Muscle of leg (tissue), 11 donors: ENCODE measurements around the gene ALX4. TPM values are rescaled to one million over a fixed set of nuclear protein-coding genes. Genes with fewer than 3 reads are reported as not detected.

ENCODE experiments used
- DNase-seq: peaks from one replicate; pipeline ENCODE4 v3.0.0; 2013
- H3K27ac ChIP-seq: one replicate; pipeline ENCODE4 v1.5.1; 2013; ENCODE audit warnings: mild to moderate bottlenecking, low read length, control low read depth
- H3K27me3 ChIP-seq: one replicate; pipeline ENCODE4 v1.6.1; 2013; ENCODE audit warnings: low read length; ENCODE audit not compliant: control insufficient read depth, insufficient read depth
- H3K36me3 ChIP-seq: one replicate; pipeline ENCODE4 v1.6.1; 2013; ENCODE audit warnings: low read length; ENCODE audit not compliant: control insufficient read depth, insufficient read depth
- H3K4me1 ChIP-seq: one replicate; pipeline ENCODE4 v1.6.1; 2013; ENCODE audit warnings: low read length; ENCODE audit not compliant: control insufficient read depth, insufficient read depth
- H3K4me3 ChIP-seq: one replicate; pipeline ENCODE4 v1.5.1; 2013; ENCODE audit warnings: low read length, control low read depth
- H3K9me3 ChIP-seq: replicated peaks from 2 replicates; pipeline ENCODE4 v1.6.1; 2013; ENCODE audit warnings: low read depth, low read length; ENCODE audit not compliant: control insufficient read depth
- WGBS: methylation state at CpG from one replicate; pipeline ENCODE4 v1.1.5; 2013; ENCODE audit warnings: missing lambda C conversion rate; ENCODE audit not compliant: insufficient coverage; 5-methylcytosine and 5-hydroxymethylcytosine counted together
- polyA plus RNA-seq, 8 donors: library from polyadenylated mRNA; unstranded; fragments of 120-200 nt; gene quantifications; one replicate each; pipeline versions ENCODE4 v1.2.1 to v1.2.3, GENCODE V29; 2013; ENCODE audit warnings: inconsistent platforms in 1 of 8, low replicate concordance in 1 of 8; ENCODE audit not compliant: insufficient read length in 8 of 8, insufficient read depth in 1 of 8
- total RNA-seq: library from RNA; stranded (reverse); fragments of 120-200 nt; gene quantifications from one replicate; pipeline ENCODE4 v1.2.4, GENCODE V29; 2013

Gene ALX4
- total and polyA plus RNA-seq, 9 donors, result 0.96 to 6.7 (median 3.7) TPM

DNA sequence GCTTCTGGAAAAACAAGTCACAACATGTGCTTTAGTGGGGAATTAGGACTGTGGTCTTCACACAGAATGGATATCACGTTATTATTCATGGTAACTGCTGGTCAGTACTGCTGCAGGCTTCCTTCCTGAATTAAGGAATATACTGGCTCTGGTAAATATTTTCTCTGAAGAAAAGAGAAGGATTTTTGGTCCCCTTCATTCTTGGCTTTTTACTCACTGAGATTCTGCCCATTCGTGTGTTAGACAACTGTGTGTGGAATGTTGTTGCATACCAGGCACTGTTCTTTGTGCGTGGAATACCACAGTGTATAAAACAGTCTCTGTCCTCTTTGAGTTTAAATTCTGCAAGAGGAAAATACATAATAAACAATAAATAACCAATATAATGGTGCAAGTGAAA lies 80.3 kb downstream of the ALX4 start:
- WGBS, result no CpG with 5 or more reads among the region's 3 CpGs
- Histone ChIP-seq H3K4me1 (peaks cover 29% of the 10 kb centered on the region), H3K4me3 (no peak overlapping the region), H3K27me3 (no peaks in the 10 kb centered on the region), H3K27ac (no peak overlapping the region), H3K9me3 (no peaks in the 10 kb centered on the region), H3K36me3 (peaks cover 3% of the 10 kb centered on the region)
- no peak for DNase-seq

DNA sequence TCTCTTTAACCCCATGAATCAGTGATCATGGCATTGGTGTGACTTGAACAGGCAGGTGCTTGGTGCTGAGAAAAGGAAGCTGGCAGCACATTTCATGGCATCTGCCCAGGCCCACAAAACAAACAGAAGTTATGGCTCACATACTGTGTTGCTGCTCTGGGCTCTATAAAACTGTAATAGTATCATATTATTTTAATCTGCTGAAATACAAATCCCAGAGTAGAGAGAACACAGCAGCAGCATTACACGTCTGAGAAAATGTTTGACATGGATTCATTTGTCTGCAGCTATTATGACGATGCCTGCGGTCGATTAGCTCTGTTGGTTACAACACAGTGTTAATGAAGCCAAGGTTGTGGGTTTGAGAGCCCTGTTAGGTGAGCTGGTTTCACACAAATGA lies 80.8 kb downstream of the ALX4 start:
- H3K27me3 ChIP-seq, result no peaks in the 10 kb centered on the region
- DNase-seq, result peak; percentile 45
- 69% methylated on average over 3 of the region's 4 CpGs for WGBS
- peaks cover 3% of the 10 kb centered on the region for H3K36me3 ChIP-seq
- H3K27ac ChIP-seq, result no peak overlapping the region
- no peaks in the 10 kb centered on the region for H3K9me3 ChIP-seq
- H3K4me1 ChIP-seq, result peaks cover 29% of the 10 kb centered on the region
- no peak overlapping the region for H3K4me3 ChIP-seq

DNA sequence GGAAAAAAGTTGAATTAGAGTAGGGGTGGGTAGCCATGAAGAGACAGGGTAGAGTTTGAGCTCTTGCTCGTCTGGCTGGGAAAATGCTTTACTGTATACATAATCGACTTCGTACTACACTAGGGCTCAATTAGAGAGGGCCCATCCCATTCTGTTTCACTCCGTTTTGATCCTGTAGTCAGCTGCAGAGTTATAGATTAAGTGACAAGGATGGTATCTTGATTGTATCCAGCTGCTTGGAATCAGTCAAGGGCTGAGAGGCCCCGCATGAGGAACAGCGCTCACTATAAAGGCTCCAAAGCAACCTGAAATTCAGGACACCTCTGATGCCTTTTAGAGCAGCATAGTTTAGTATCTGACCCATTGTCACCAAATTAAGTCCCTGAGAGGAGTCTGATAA lies 81.6 kb downstream of the ALX4 start:
- 25% methylated on average over 4 of the region's 6 CpGs for WGBS
- no peaks in the 10 kb centered on the region for H3K27me3 ChIP-seq

DNA sequence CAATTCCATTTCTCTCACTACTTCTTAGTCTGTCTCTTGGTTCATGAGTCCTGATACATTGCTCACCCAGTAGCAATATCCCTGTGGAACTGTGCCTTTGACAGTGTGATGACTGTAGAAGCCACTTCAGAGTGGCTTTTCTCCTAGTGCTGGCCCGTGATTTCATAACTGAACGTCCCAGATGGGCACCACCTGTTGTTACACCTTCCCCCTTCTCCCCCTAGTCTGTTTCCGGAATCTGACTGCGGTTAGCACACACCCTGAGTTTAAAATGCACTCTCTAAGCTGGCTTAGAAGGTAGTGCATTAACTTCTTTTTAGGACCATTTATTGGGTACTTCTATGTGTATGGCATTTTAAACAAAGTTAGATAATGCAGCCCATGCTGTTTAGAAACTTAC lies 83.0 kb downstream of the ALX4 start:
- no peaks in the 10 kb centered on the region for H3K9me3 ChIP-seq
- no CpG with 5 or more reads among the region's 4 CpGs for WGBS
- H3K36me3 ChIP-seq, result no peaks in the 10 kb centered on the region
- H3K4me3 ChIP-seq, result no peak overlapping the region
- H3K27ac ChIP-seq, result no peak overlapping the region
- H3K4me1 ChIP-seq, result peaks cover 29% of the 10 kb centered on the region
- no peak for DNase-seq
- H3K27me3 ChIP-seq, result no peaks in the 10 kb centered on the region

More for the DNA sequence above, 81.6 kb downstream of the ALX4 start:
- peaks cover 29% of the 10 kb centered on the region for H3K4me1 ChIP-seq
- H3K4me3 ChIP-seq, result no peak overlapping the region
- no peak overlapping the region for H3K27ac ChIP-seq
- no peak for DNase-seq
- H3K36me3 ChIP-seq, result no peaks in the 10 kb centered on the region
- H3K9me3 ChIP-seq, result no peaks in the 10 kb centered on the region

DNA sequence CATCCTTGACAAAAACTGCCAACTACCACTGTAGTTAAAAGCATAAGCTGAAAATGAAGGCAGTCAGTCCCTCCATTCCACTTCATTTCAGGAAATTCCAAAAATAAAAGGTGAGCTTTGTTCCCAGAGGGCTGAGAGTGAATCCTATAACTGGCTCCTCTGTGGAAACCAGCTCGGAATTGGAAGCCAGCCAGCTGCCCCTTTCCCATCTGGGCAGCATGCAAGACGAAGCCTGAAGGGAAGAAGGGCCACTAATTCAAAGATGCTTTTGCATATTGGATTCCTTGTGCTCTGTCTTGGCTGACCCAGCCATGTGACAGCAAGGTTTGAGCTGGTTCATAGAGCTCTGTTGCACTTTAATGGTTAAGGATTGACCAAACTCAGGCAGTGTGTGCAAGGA lies 83.4 kb downstream of the ALX4 start:
- Histone ChIP-seq H3K4me1 (peaks cover 29% of the 10 kb centered on the region), H3K36me3 (no peaks in the 10 kb centered on the region), H3K4me3 (no peak overlapping the region), H3K9me3 (no peaks in the 10 kb centered on the region), H3K27ac (no peak overlapping the region), H3K27me3 (no peaks in the 10 kb centered on the region)
- no peak for DNase-seq
- WGBS, result 53% methylated on average over 2 of the region's 2 CpGs

DNA sequence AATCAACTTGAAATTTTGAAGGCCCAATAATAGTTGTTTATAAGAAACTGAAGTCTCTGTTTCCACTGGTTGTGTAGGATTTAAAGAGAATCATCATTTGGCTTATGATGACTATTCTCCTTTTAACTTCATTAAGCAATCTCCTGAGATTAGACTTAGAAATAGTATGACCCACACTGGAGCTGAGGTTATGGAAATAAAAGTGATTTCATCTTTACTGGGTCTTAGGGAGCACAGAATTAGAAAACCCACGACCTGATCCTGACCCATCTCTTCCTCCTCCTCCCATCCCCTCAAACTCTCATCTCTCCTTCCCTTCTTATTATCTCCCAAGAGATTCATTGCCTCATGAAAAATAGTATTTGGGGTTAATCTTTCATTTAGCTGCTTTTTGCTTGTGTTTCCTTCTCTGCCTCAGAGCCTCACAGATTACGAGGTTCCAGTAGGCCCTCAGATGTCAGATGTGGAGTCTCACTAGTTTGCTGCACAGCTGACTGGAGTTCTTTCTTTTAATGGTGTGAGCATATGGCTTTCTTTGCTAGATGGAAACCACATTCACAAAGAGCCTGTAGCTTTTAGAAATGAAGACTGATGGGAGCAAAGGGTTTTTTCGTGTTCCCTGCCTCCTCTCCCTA lies 85.0 kb downstream of the ALX4 start:
- Histone ChIP-seq H3K9me3 (no peaks in the 10 kb centered on the region), H3K27me3 (no peaks in the 10 kb centered on the region), H3K27ac (peak overlapping the region; percentile 50), H3K36me3 (no peaks in the 10 kb centered on the region), H3K4me1 (peaks cover 32% of the 10 kb centered on the region), H3K4me3 (no peak overlapping the region)
- peak; percentile 40 for DNase-seq
- WGBS, result 83% methylated on average over 1 of the region's 3 CpGs

DNA sequence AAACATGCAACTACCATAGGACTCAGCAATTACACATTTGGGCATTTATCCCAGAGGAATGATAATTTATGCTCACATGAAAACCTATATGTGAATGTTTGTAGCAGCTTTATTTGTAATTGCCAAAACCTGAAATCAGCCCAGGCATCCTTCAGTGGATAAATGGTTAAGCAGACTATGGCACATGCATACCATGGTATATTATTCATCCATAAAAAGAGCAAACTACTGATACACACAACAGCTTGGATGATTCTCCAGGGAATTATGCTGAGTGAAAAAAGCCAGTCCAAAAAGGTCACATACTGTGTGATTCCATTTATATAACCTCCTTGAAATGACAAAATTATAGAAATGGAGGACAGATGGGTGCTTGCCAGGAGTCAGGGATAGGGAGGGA lies 86.7 kb downstream of the ALX4 start:
- Histone ChIP-seq H3K27ac (no peak overlapping the region), H3K27me3 (no peaks in the 10 kb centered on the region), H3K4me3 (no peak overlapping the region), H3K36me3 (peaks cover under 1% of the 10 kb centered on the region), H3K4me1 (peaks cover 19% of the 10 kb centered on the region), H3K9me3 (no peaks in the 10 kb centered on the region)
- no peak for DNase-seq

DNA sequence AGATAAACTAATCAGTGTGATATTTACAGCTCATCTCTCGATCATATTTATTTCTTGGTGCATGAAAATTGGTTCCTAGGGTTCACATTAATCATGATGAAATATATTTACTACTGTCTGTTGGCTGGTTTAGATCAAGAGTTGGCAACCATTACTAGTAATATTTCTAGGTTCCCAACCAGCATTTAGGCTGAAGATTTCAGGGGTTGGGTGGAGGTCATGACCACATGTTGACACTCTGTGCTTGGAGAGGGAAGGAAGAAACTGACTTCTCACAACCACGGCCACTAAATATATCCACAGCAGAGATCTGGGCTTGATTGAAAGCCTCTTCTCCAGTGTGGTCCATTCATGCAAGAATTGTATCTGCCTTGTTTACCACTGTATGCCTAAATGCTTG lies 87.9 kb downstream of the ALX4 start:
- no CpG with 5 or more reads among the region's 2 CpGs for WGBS
- no peaks in the 10 kb centered on the region for H3K27me3 ChIP-seq
- H3K36me3 ChIP-seq, result peaks cover 3% of the 10 kb centered on the region
- H3K9me3 ChIP-seq, result no peaks in the 10 kb centered on the region
- H3K4me1 ChIP-seq, result peaks cover 15% of the 10 kb centered on the region
- no peak overlapping the region for H3K4me3 ChIP-seq
- DNase-seq, result no peak
- H3K27ac ChIP-seq, result no peak overlapping the region

DNA sequence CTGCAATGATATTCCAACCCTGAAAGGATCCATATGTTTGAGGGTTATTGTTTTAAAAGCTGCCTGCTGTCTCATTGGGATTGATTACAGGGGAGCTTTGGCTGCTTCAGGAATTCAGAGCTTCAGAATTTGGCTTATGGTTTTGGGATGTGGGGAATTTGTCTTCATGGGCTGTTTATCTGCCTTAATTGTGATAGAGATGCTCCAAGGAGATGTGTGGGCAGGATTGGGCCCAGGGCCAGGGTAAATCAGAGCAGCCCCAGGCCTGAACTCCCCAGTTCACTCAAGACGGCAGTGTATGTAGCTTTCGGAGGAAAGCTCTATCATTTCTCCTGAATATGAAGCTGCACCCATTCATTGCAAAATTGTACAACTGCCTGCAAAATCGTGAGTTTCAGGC lies 88.5 kb downstream of the ALX4 start:
- no CpG with 5 or more reads among the region's 3 CpGs for WGBS
- DNase-seq, result no peak
- no peak overlapping the region for H3K4me3 ChIP-seq

DNA sequence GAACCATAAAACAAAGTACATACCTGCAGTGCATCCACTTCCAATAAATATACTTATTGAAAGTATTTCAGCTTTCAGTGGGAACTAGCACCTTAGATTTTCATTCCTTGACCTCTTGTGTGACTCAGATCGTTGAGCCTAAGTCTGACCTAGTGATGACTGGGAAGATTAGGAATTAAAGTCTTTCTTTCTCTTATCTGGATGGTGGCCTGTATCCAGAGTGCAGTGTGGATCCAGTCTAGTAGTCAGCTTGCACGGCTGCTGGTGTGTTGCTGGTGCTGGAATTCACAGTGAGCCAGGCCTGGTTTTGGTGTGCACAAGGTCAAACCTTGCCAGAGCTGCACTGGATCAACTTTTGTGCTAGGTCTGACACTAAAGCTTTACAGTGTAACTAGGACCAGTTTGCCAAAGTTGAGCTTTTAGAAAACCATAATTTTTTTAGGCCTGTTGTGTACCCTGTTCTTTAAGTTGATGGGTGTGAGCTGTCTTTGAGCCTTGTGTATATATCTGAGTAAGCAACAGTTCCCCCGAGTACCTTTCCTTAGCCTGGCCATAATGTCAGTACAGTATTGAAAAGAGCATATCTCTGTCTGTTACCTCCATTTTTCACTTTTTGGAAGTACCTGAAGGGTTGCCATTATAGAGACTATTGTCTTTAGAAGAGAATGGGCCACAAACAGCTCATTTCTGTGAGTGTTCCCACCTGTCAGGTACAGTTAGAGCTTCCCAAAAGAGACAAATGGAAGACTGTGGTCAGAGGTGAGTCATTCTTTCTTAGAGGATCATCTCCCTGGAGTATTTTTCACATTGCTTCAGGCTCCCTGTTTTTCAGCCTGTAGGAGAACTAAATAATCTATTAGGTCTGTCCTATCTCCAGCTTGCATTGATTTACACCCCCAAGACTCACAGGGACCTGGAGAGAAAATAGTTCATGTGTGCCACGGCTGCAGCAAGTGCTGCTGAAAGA lies 89.8 kb downstream of the ALX4 start:
- 74% methylated on average over 2 of the region's 4 CpGs for WGBS
- peaks cover 7% of the 10 kb centered on the region for H3K4me1 ChIP-seq
- no peak overlapping the region for H3K4me3 ChIP-seq
- peaks cover 3% of the 10 kb centered on the region for H3K36me3 ChIP-seq
- no peak for DNase-seq
- H3K27me3 ChIP-seq, result no peaks in the 10 kb centered on the region
- H3K27ac ChIP-seq, result no peak overlapping the region
- H3K9me3 ChIP-seq, result no peaks in the 10 kb centered on the region

More for the DNA sequence above, 88.5 kb downstream of the ALX4 start:
- Histone ChIP-seq H3K4me1 (peaks cover 12% of the 10 kb centered on the region), H3K36me3 (peaks cover 3% of the 10 kb centered on the region), H3K27me3 (no peaks in the 10 kb centered on the region), H3K9me3 (no peaks in the 10 kb centered on the region), H3K27ac (no peak overlapping the region)
